Measurements from ENCODE around the gene ZNF318.
A peak's percentile ranks its signal among the peaks of the same experiment; 100 is the strongest.
"Not testable (repeated sequence)": the region's sequence is repeated elsewhere in the genome, so short reads cannot be mapped to it uniquely, and the experiment has no call there.

Gene ZNF318

GRCh38 chr6:43386492-43386891 is 17.0 kb upstream of the ZNF318 start:
- no peak for DNase-seq

GRCh38 chr6:43383021-43383667 is 13.7 kb upstream of the ZNF318 start:
- no peak for DNase-seq

- not testable (repeated sequence) for DNase-seq
These were observed 11.4 kb upstream of the ZNF318 start for GRCh38 chr6:43380858-43381257.

GRCh38 chr6:43378631-43379030 is 9.2 kb upstream of the ZNF318 start:
- DNase-seq, result no peak

GRCh38 chr6:43377710-43378229 is 8.3 kb upstream of the ZNF318 start:
- no peak for DNase-seq

- no peak for DNase-seq
These were observed 7.1 kb upstream of the ZNF318 start for GRCh38 chr6:43376551-43376981.

GRCh38 chr6:43375693-43376092 is 6.2 kb upstream of the ZNF318 start:
- no peak for DNase-seq

GRCh38 chr6:43373252-43373875 is 3.9 kb upstream of the ZNF318 start:
- DNase-seq, result no peak

- DNase-seq, result not testable (repeated sequence)
These were observed 645 bp upstream of the ZNF318 start for GRCh38 chr6:43370003-43370580.

GRCh38 chr6:43368259-43369160 is 937 bp downstream of the ZNF318 start:
- peak; percentile 71 for DNase-seq

- no peak for DNase-seq
These were observed 2.0 kb downstream of the ZNF318 start for GRCh38 chr6:43367245-43367984.

GRCh38 chr6:43361269-43361668 is 8.2 kb downstream of the ZNF318 start:
- DNase-seq, result no peak

GRCh38 chr6:43359831-43360230 is 9.6 kb downstream of the ZNF318 start:
- DNase-seq, result no peak

GRCh38 chr6:43359381-43359780 is 10.1 kb downstream of the ZNF318 start:
- no peak for DNase-seq

- no peak for DNase-seq
These were observed 13.4 kb downstream of the ZNF318 start for GRCh38 chr6:43355862-43356590.

GRCh38 chr6:43351951-43352350 is 17.5 kb downstream of the ZNF318 start:
- not testable (repeated sequence) for DNase-seq

GRCh38 chr6:43347444-43347843 is 22.0 kb downstream of the ZNF318 start:
- DNase-seq, result no peak

GRCh38 chr6:43347021-43347420 is 22.4 kb downstream of the ZNF318 start:
- DNase-seq, result no peak

GRCh38 chr6:43346243-43346642 is 23.2 kb downstream of the ZNF318 start:
- DNase-seq, result not testable (repeated sequence)

GRCh38 chr6:43339168-43339567 is 30.3 kb downstream of the ZNF318 start:
- no peak for DNase-seq

GRCh38 chr6:43338243-43338642 is 31.2 kb downstream of the ZNF318 start:
- no peak for DNase-seq

All from right kidney (tissue), 1 donor.